Measurements from ENCODE around the gene SRL. TPM values are rescaled to one million over a fixed set of nuclear protein-coding genes. Genes with fewer than 3 reads are reported as not detected.

The SRL gene
- total RNA-seq, 4 donors from 2014 or later: 0.16 to 1.4 (median 0.52) TPM

- 1% methylated on average over 39 of the region's 79 CpGs for WGBS
- Histone ChIP-seq H3K4me3 (peak overlapping the region; percentile 98), H3K27ac (peak overlapping the region; percentile 96), H3K27me3 (no peaks in the 10 kb centered on the region), H3K36me3 (no peaks in the 10 kb centered on the region), H3K9me3 (no peaks in the 10 kb centered on the region), H3K4me1 (peaks cover 21% of the 10 kb centered on the region)
- TF ChIP-seq CTCF (IDR thresholded peaks at IDR 0.05) (no peak), POLR2AphosphoS5 (IDR thresholded peaks at IDR 0.05) (no peak), POLR2A (IDR thresholded peaks at IDR 0.05) (no peak), EP300 (IDR thresholded peaks at IDR 0.05) (no peak)
- peak; percentile 78 to 85 for DNase-seq (ENCODE audit: low spot score in 2 of 2)
These were observed 30.5 kb upstream of the SRL start for GRCh38 chr16:4272114-4272956.

GRCh38 chr16:4271176-4272113, 29.6 kb upstream of the SRL start:
- Histone ChIP-seq H3K27ac (peak overlapping the region; percentile 96), H3K4me1 (peaks cover 21% of the 10 kb centered on the region), H3K9me3 (no peaks in the 10 kb centered on the region), H3K36me3 (no peaks in the 10 kb centered on the region), H3K27me3 (no peaks in the 10 kb centered on the region), H3K4me3 (peak overlapping the region; percentile 98)
- peak; percentile 94 to 96 for DNase-seq (ENCODE audit: low spot score in 2 of 2)
- no peak for TF ChIP-seq CTCF (IDR thresholded peaks at IDR 0.05)
- TF ChIP-seq POLR2AphosphoS5 (IDR thresholded peaks at IDR 0.05): peak in 1 of 3 donors; percentile 64
- TF ChIP-seq POLR2A (IDR thresholded peaks at IDR 0.05): peak in 1 of 2 donors; percentile 11
- WGBS: under 1% methylated on average over 25 of the region's 72 CpGs

GRCh38 chr16:4270595-4270994, 28.7 kb upstream of the SRL start:
- Histone ChIP-seq H3K36me3 (no peaks in the 10 kb centered on the region), H3K4me1 (peaks cover 21% of the 10 kb centered on the region), H3K4me3 (peak overlapping the region; percentile 98), H3K9me3 (no peaks in the 10 kb centered on the region), H3K27ac (no peak overlapping the region), H3K27me3 (no peaks in the 10 kb centered on the region)
- TF ChIP-seq POLR2AphosphoS5 (IDR thresholded peaks at IDR 0.05): no peak
- no peak for TF ChIP-seq POLR2A (IDR thresholded peaks at IDR 0.05)
- TF ChIP-seq CTCF (IDR thresholded peaks at IDR 0.05): no peak
- no peak for TF ChIP-seq EP300 (IDR thresholded peaks at IDR 0.05)
- DNase-seq (ENCODE audit: low spot score in 2 of 2): no peak
- 89% methylated on average over 6 of the region's 7 CpGs for WGBS

GRCh38 chr16:4270091-4270490, 28.2 kb upstream of the SRL start:
- H3K27ac ChIP-seq: no peak overlapping the region
- H3K4me3 ChIP-seq: no peak overlapping the region
- peaks cover 21% of the 10 kb centered on the region for H3K4me1 ChIP-seq
- H3K36me3 ChIP-seq: no peaks in the 10 kb centered on the region
- H3K27me3 ChIP-seq: no peaks in the 10 kb centered on the region
- no peaks in the 10 kb centered on the region for H3K9me3 ChIP-seq
- WGBS: 60% methylated on average over 5 of the region's 5 CpGs
- no peak for TF ChIP-seq CTCF (IDR thresholded peaks at IDR 0.05)
- no peak for TF ChIP-seq POLR2A (IDR thresholded peaks at IDR 0.05)
- no peak for TF ChIP-seq EP300 (IDR thresholded peaks at IDR 0.05)
- DNase-seq (ENCODE audit: low spot score in 2 of 2): no peak

- H3K4me3 ChIP-seq: no peak overlapping the region
- TF ChIP-seq POLR2A (IDR thresholded peaks at IDR 0.05) (no peak), POLR2AphosphoS5 (IDR thresholded peaks at IDR 0.05) (no peak), CTCF (IDR thresholded peaks at IDR 0.05) (no peak), EP300 (IDR thresholded peaks at IDR 0.05) (no peak)
- WGBS: 93% methylated on average over 6 of the region's 6 CpGs
These were observed 24.5 kb upstream of the SRL start for GRCh38 chr16:4266372-4266771.

More at GRCh38 chr16:4266372-4266771, 24.5 kb upstream of the SRL start:
- peaks cover 12% of the 10 kb centered on the region for H3K36me3 ChIP-seq
- DNase-seq (ENCODE audit: low spot score in 2 of 2): no peak
- peaks cover 26% of the 10 kb centered on the region for H3K4me1 ChIP-seq
- H3K27me3 ChIP-seq: no peaks in the 10 kb centered on the region
- no peaks in the 10 kb centered on the region for H3K9me3 ChIP-seq
- no peak overlapping the region for H3K27ac ChIP-seq

Data from suprapubic skin (tissue), 4 donors.